OCI-LY7 (cell line): ENCODE results near the gene GLYR1.

Experiments used
- EZH2phosphoT487 ChIP-seq: fragments of 200-600 bp; sonication (generic); IDR thresholded peaks from 2 replicates; pipeline ENCODE4 v1.6.1; 2018; ENCODE audit warnings: low read depth, borderline replicate concordance, mild to moderate bottlenecking, mixed run types, antibody characterized with exemption, low read length, moderate library complexity, mixed read lengths
- TF ChIP-seq, protein P1 (sequence below): fragments of 200-600 bp; sonication (generic); conservative IDR thresholded peaks from 2 replicates; pipeline ENCODE4 v1.5.1; 2014; ENCODE audit warnings: mild to moderate bottlenecking, antibody characterized with exemption, low read length, moderate library complexity, mixed read lengths

- TF ChIP-seq, protein P1, sequence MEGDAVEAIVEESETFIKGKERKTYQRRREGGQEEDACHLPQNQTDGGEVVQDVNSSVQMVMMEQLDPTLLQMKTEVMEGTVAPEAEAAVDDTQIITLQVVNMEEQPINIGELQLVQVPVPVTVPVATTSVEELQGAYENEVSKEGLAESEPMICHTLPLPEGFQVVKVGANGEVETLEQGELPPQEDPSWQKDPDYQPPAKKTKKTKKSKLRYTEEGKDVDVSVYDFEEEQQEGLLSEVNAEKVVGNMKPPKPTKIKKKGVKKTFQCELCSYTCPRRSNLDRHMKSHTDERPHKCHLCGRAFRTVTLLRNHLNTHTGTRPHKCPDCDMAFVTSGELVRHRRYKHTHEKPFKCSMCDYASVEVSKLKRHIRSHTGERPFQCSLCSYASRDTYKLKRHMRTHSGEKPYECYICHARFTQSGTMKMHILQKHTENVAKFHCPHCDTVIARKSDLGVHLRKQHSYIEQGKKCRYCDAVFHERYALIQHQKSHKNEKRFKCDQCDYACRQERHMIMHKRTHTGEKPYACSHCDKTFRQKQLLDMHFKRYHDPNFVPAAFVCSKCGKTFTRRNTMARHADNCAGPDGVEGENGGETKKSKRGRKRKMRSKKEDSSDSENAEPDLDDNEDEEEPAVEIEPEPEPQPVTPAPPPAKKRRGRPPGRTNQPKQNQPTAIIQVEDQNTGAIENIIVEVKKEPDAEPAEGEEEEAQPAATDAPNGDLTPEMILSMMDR, result no peak
- no peak for TF ChIP-seq EZH2phosphoT487
These were observed at the start of gene GLYR1, which contains the start of gene UBN1 for GRCh38 chr16:4846901-4847773.
